ENCODE measurements around the gene IGHMBP2.

The IGHMBP2 gene

DNA sequence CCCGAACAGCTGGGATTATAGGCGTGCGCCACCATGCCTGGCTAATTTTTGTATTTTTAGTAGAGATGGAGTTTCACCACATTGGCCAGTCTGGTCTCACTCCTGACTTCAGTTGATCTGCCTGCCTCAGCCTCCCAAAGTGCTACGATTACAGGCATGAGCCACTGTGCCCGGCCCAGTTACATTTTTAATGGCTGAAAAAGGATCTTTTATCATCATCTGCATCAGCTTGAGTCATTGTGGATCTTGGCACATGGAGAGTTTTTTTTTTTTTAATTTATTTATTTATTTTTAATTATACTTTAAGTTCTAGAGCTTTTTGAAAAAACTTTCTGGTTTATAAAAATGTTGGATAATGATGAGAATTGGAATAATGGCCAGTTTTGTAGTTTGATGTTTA lies 8.6 kb downstream of the IGHMBP2 start:
- ChIA-PET CTCF (interaction anchor here (0.7 kb wide), 1 partner anchor 404 kb away, joined by 3 read pairs; no protein-coding TSS in a partner anchor), POLR2A (ENCODE audit: low non-redundant PET) (no interaction called here)
- no peak for DNase-seq (ENCODE audit: low spot score)
- TF ChIP-seq, protein P1, sequence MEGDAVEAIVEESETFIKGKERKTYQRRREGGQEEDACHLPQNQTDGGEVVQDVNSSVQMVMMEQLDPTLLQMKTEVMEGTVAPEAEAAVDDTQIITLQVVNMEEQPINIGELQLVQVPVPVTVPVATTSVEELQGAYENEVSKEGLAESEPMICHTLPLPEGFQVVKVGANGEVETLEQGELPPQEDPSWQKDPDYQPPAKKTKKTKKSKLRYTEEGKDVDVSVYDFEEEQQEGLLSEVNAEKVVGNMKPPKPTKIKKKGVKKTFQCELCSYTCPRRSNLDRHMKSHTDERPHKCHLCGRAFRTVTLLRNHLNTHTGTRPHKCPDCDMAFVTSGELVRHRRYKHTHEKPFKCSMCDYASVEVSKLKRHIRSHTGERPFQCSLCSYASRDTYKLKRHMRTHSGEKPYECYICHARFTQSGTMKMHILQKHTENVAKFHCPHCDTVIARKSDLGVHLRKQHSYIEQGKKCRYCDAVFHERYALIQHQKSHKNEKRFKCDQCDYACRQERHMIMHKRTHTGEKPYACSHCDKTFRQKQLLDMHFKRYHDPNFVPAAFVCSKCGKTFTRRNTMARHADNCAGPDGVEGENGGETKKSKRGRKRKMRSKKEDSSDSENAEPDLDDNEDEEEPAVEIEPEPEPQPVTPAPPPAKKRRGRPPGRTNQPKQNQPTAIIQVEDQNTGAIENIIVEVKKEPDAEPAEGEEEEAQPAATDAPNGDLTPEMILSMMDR (conservative IDR thresholded peaks at IDR 0.05; ENCODE audit: low read depth), result no peak
- H3K27ac ChIP-seq, result no peak overlapping the region

DNA sequence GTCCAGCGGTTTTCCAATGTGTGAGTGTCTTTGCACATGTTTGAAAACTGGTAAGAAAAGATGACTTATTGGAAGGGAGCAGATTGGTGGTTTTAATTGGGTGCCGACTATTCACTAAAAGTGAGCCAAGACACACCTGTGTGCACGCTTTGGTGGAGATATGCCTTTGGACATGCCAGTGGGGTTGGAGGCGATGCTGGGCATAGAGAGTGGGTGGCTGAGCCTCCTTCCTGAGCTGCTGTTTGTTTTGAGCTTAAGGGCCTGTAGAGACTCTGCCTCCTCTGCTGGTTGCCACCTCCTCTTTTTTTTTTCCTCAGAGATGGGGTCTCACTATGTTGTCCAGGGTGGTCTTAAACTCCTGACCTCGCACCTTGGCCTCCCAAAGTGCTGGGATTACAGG lies 9.5 kb downstream of the IGHMBP2 start:
- H3K27ac ChIP-seq, result no peak overlapping the region
- no peak for DNase-seq (ENCODE audit: low spot score)
- ChIA-PET CTCF (no interaction called here), POLR2A (ENCODE audit: low non-redundant PET) (no interaction called here)
- TF ChIP-seq, protein P1 (conservative IDR thresholded peaks at IDR 0.05; ENCODE audit: low read depth), result no peak

DNA sequence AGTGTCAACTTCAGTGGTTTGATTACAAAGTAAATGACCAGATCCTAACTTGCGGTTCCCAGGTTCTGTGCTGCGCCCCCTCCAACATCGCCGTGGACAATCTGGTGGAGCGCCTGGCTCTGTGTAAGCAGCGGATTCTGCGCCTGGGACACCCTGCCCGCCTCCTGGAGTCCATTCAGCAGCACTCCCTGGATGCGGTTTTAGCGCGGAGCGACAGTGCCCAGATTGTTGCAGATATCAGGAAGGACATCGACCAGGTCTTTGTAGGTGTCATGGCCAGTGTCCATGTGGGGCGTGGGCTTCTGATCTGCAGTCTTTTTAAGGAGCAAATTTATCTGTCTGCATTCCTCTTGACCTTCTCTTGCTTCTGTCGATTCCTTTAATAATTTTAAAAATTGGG lies 11.1 kb downstream of the IGHMBP2 start:
- DNase-seq (ENCODE audit: low spot score), result no peak
- H3K27ac ChIP-seq, result no peak overlapping the region
- CTCF ChIA-PET, result no interaction called here
- POLR2A ChIA-PET (ENCODE audit: low non-redundant PET), result no interaction called here
- TF ChIP-seq, protein P1 (conservative IDR thresholded peaks at IDR 0.05; ENCODE audit: low read depth), result no peak

DNA sequence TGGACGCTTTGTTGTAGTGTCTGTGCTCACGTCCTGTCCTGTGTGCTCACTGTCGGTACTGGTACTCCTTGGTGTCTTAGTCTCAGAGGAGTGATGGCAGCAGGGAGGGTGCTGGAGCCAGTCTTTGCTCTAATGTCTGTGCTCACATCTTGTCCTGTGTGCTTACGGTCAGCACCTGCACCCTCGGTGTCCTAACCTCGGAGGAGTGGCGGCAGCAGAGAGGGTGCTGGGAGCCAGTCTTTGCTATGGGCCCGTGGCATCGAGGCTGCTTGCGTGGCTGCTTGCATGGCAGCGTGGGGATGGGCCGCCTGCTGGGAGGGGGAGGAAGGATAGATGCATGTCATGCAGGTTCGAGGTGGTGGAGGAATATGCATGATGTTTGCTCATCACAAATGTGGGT lies 12.7 kb downstream of the IGHMBP2 start:
- POLR2A ChIA-PET (ENCODE audit: low non-redundant PET), result no interaction called here
- TF ChIP-seq, protein P1 (conservative IDR thresholded peaks at IDR 0.05; ENCODE audit: low read depth), result no peak
- CTCF ChIA-PET, result no interaction called here
- DNase-seq (ENCODE audit: low spot score), result no peak
- H3K27ac ChIP-seq, result no peak overlapping the region

DNA sequence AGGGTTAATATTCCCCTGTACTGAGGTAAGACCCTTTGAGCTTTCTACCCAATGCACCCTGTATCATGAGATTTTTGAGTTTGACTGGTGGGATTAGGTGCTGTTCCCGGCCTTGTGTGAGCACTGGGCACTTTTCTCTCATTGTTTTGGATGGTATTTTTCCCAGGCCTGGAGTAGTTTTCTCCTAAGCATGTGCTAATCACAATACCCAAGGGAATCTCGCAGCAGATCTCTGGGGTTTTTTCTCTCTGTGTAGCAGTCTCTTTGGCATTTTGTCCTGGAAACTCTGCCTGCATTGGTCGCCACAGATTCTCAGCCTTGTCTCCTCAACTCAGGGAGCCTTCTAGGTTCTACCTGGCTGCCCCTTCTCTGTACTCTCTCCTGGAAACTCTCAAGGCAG lies 19.9 kb downstream of the IGHMBP2 start:
- no peak overlapping the region for H3K27ac ChIP-seq
- POLR2A ChIA-PET (ENCODE audit: low non-redundant PET), result no interaction called here
- no peak for DNase-seq (ENCODE audit: low spot score)
- TF ChIP-seq, protein P1 (conservative IDR thresholded peaks at IDR 0.05; ENCODE audit: low read depth), result no peak
- CTCF ChIA-PET, result no interaction called here

DNA sequence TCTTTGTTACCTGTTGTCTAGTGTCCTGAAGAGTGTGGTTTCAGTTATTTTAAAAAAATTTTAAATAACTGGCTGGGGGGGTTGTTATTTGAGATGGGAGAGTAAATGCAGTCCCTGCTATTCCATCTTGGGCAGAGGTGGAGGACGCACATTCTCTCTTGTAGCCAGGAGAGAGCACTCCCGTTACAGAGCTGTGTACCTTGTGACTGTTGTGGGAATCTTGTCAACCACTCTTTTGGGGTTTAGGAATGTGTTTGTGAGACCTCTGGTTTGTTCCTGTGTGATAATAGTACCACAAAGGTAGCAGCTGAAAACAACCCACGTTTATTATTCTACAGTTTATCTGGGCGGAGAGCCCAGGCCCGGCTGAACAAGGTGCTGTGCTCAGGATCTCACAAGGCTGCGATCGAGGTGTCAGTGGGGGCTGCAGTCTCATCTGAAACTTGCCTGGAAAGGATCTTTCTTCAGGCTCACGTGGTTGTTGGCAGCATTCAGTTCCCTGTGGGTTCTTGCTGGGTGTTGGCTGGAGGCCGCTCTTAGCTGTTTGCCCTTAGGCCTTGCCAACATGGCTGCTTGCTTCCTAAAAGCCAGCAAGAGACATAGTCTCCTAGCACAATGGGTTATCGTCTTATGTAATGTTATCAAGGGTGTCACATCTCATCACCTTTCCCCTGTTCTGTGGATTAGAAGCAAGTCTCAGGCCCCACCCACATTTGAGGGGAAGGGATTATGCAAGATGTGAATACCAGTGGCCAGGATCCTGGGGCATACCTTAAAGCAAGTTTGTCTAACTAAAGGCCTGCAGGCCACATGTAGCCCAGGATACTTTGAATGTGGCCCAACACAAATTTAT lies 20.6 kb downstream of the IGHMBP2 start:
- TF ChIP-seq, protein P1 (conservative IDR thresholded peaks at IDR 0.05; ENCODE audit: low read depth), result no peak
- POLR2A ChIA-PET (ENCODE audit: low non-redundant PET), result no interaction called here
- no peak for DNase-seq (ENCODE audit: low spot score)
- CTCF ChIA-PET, result no interaction called here
- H3K27ac ChIP-seq, result no peak overlapping the region
